IMR-90 (cell line): ENCODE data around the gene MYOCD.

Experiments used
- CEBPB ChIP-seq: IDR thresholded peaks from 2 replicates; pipeline ENCODE4 v1.6.1; 2012; ENCODE audit warnings: low read depth, low read length, improper control_type of control experiment
- CTCF ChIP-seq: conservative IDR thresholded peaks from 2 replicates; pipeline ENCODE4 v1.5.1; 2012; ENCODE audit warnings: mild to moderate bottlenecking, low read depth, low read length, improper control_type of control experiment
- NFE2L2 ChIP-seq: fragments of 150-350 bp; IDR thresholded peaks from 2 replicates; pipeline ENCODE4 v1.6.1; 2016; ENCODE audit warnings: low read depth, mild to moderate bottlenecking, low read length
- POLR2A ChIP-seq: IDR thresholded peaks from 2 replicates; pipeline ENCODE4 v1.6.1; 2012; ENCODE audit warnings: mild to moderate bottlenecking, low read depth, low read length
- RAD21 ChIP-seq: IDR thresholded peaks from 2 replicates; pipeline ENCODE4 v1.6.1; 2012; ENCODE audit warnings: low read length, improper control_type of control experiment

- TF ChIP-seq CTCF (no peak), RAD21 (no peak), CEBPB (no peak), POLR2A (no peak), NFE2L2 (no peak; the same call in 1 of the 2 replicates)
Measured at GRCh38 chr17:12730931-12731521, 65.3 kb downstream of the MYOCD start.
